ENCODE measurements around the gene PREB.
"Not testable (repeated sequence)": the region's sequence is repeated elsewhere in the genome, so short reads cannot be mapped to it uniquely, and the experiment has no call there.

The PREB gene

GRCh38 chr2:27127883-27128667, 6.4 kb downstream of the PREB start:
- no peak for DNase-seq (ENCODE audit: low read depth)

GRCh38 chr2:27126252-27126710, 8.2 kb downstream of the PREB start:
- no peak for DNase-seq (ENCODE audit: low read depth)

DNA sequence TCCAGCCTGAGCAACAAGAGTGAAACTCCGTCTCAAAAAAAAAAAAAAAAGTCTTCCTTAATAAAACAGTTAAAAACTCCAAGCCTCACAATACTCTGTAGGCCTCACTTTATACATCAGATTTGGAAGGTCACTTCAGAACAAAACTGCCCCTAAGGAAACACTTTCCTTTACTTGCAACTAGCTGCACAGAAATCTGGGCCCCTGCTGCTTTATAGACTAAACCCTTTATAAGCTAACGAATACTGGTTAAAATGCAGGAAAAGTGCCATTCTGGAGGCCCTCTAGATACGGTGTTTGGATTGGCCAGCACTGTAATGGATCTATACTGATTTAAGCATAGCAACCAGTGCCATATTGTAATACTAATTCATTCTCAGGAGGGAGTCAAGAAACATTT, 9.3 kb downstream of the PREB start:
- DNase-seq (ENCODE audit: low read depth), result no peak

- DNase-seq (ENCODE audit: low read depth), result no peak
These were observed 10.9 kb downstream of the PREB start, which contains the start of gene ABHD1 for GRCh38 chr2:27123302-27124150. ABHD1 (plus strand) TSS chr2:27123815; CDS start chr2:27123949, 134 bp downstream.

GRCh38 chr2:27122791-27123190, 11.6 kb downstream of the PREB start:
- no peak for DNase-seq (ENCODE audit: low read depth)

- no peak for DNase-seq (ENCODE audit: low read depth)
These were observed 12.5 kb downstream of the PREB start for GRCh38 chr2:27121906-27122305.

DNA sequence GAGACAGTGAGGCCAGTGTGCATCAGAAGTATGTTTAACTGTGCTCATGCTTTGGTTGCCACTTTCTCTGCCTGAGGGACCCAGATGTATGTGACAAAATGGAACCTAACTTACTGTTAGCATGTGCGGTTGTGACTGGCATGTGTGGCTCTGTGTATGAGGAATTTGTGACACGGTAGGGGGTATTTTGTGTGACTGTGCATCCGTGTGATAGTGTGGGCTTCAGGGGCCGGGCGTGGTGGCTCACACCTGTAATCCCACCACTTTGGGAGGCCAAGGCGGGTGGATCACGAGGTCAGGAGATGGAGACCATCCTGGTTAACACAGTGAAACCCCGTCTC, 15.1 kb downstream of the PREB start:
- not testable (repeated sequence) for DNase-seq (ENCODE audit: low read depth)

GRCh38 chr2:27118525-27119329, 15.7 kb downstream of the PREB start, which contains the start of gene CGREF1:
CGREF1 (minus strand) TSS chr2:27119128; CDS start chr2:27104366, 14,762 bp downstream.
- DNase-seq (ENCODE audit: low read depth), result no peak

DNA sequence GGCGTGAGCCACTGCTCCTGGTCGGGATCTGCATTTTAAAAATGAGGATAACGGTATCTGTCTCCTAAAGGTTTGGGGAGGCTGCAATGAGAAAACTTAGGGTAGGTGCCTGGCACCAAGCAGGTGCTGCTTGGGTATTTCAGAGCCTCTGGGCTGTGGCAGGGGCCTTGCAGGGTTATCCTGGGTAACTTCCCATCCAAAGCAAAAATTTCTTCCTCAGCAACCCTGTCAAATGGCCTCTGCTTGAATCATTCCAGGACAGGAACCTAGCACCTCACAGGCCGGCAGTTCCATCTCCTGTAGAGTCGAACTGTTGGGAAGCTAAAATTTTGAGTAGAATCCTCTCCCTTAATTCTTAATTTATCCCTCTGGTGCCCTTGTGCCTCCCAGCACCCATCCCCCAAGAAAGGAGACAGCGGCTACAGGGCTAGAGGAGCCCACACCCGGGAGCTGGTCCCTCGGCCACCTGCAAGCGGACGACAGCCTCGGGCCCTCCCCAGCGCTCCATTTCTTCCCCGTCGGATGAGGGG, 16.4 kb downstream of the PREB start:
- no peak for DNase-seq (ENCODE audit: low read depth)

DNA sequence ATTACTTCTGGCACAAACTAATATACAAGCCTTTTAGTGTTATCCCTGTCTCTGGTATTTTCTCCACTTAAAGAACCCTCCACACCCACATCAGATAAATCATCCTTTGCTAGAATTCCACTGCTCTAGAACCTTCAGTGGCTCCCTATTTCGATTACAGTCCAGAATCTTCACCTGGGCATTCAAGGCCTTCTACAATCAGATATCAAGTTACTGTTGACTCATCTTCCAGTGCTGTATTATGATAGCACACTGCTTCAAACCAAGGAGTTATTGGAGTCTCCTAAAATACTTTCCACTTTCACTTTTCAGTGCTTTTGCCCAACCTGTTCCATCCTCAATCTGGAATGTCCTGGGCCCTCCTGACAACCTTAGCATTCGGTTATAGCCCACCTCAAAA, 18.9 kb downstream of the PREB start:
- DNase-seq (ENCODE audit: low read depth), result no peak

DNA sequence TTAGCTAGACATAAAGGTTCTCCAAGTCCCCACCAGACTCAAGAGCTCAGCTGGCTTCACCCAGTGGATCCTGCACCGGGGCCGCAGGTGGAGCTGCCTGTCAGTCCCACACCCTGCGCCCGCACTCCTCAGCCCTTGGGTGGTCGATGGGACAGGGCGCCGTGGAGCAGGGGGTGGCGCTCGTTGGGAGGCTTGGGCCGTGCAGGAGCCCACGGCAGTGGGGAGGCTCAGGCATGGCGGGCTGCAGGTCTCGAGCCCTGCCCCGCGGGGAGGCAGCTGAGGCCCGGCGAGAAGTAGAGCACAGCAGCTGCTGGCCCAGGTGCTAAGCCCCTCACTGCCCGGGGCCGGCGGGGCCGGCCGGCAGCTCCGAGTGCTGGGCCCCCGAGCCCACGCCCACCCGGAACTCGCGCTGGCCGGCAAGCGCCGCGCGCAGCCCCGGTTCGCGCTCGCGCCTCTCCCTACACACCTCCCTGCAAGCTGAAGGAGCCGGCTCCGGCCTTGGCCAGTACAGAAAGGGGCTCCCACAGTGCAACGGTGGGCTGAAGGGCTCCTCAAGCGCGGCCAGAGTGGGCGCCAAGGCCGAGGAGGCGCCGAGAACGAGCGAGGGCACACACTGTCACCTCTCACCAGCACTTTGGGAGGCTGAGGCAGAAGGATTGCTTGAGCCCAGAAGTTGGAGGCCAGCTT, 22.9 kb downstream of the PREB start:
- not testable (repeated sequence) for DNase-seq (ENCODE audit: low read depth)

GRCh38 chr2:27110603-27111352, 23.7 kb downstream of the PREB start:
- DNase-seq (ENCODE audit: low read depth), result not testable (repeated sequence)

DNA sequence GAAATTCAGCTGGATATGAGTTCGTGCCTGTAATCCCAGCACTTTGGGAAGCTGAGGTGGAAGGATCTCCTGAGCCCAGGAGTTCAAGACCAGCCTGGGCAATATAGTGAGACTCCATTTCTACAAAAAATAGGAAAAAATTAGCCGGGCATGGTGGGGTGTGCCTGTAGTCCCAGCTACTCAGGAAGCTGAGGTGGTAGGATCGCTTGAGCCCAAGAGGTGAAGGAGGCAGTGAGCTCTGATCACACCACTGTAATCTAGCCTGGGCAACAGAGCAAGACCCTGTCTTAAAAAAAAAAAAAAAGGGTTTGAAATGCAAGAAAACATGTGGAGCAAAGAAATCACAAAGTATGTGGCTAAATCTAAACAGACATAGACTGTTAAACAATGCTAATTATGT, 25.4 kb downstream of the PREB start:
- no peak for DNase-seq (ENCODE audit: low read depth)

GRCh38 chr2:27108221-27108620, 26.2 kb downstream of the PREB start:
- no peak for DNase-seq (ENCODE audit: low read depth)

DNA sequence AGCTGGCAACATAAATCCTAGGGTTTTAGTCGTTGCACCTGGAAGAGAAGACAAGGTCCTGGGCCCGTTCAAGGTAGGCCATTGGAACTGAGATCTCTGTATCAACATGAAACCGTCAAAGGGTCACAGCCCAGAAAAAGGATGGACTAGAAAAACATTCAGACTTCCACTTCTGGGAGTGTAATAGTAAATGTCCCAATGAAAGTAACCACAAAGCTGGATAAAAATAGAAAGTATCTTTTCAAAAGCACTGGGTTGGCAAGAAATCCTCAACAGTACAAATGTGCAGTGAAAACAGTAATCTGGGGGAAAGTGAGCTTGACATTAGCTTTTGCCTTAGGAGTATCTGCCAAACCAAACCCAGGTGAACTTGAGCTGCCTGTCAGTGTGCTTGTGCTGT, 28.5 kb downstream of the PREB start:
- DNase-seq (ENCODE audit: low read depth), result no peak

GRCh38 chr2:27102329-27102728, 32.1 kb downstream of the PREB start:
- no peak for DNase-seq (ENCODE audit: low read depth)

GRCh38 chr2:27100036-27100435, 34.4 kb downstream of the PREB start:
- no peak for DNase-seq (ENCODE audit: low read depth)

- DNase-seq (ENCODE audit: low read depth), result no peak
These were observed 35.0 kb downstream of the PREB start for GRCh38 chr2:27099334-27099955.

GRCh38 chr2:27097341-27097740, 37.1 kb downstream of the PREB start:
- DNase-seq (ENCODE audit: low read depth), result no peak

DNA sequence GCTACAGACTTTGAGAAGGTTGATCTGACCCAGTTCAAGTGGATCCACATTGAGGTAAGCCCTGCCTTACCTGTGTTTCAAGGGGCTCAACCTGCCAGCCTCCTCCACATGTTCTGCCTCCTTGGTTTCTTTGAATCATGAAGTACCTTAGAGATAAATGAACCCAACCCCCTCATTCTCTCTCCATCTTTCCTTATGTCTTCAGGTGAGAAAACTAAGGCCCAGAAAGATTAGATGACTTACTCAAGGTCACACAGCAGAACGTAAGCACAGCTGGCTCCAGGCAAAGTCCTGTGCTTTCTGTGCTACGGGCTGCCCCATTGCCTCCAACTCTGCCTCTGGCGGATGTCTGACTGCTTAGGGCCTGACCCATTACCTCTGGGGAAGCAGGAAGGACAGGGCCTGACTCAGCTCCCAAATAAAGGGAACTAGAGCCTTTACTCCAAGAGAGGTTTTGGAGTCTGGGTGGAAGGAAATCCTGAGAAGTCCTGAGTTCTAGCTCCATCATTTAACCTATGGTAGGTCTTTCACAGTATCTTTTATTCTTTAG, 37.6 kb downstream of the PREB start:
- no peak for DNase-seq (ENCODE audit: low read depth)
